Cardiac muscle cell (in vitro differentiated cells and primary cell): ENCODE measurements around the gene ZC3H4. TPM values are rescaled to one million over a fixed set of nuclear protein-coding genes. Genes with fewer than 3 reads are reported as not detected.

Experiments
- DNase-seq, 2 donors: peaks; one replicate each; pipeline versions ENCODE4 v3.0.0 to v3.0.0-alpha.2; 2010 to 2017; ENCODE audit warnings: low read depth in 1 of 2, low spot score in 1 of 2
- H3K27ac ChIP-seq: fragments of 200-600 bp; sonication (generic); 2 replicates; pipeline ENCODE4 v1.5.1; 2016
- H3K27me3 ChIP-seq: fragments of 200-600 bp; sonication (generic); 2 replicates; pipeline ENCODE4 v1.6.0; 2016; ENCODE audit warnings: control low read depth
- H3K36me3 ChIP-seq: fragments of 200-600 bp; sonication (generic); 2 replicates; pipeline ENCODE4 v1.5.1; 2016; ENCODE audit warnings: control low read depth
- H3K4me1 ChIP-seq: fragments of 200-600 bp; sonication (generic); 2 replicates; pipeline ENCODE4 v1.8.1; 2017; ENCODE audit warnings: low read depth, mild to moderate bottlenecking, mixed run types
- H3K4me3 ChIP-seq: fragments of 200-600 bp; sonication (generic); 2 replicates; pipeline ENCODE4 v1.5.1; 2016; ENCODE audit warnings: mild to moderate bottlenecking
- H3K9me3 ChIP-seq: fragments of 200-600 bp; sonication (generic); 2 replicates; pipeline ENCODE4 v1.5.1; 2017; ENCODE audit warnings: low read depth, mild to moderate bottlenecking, control low read depth
- polyA plus RNA-seq: library from polyadenylated mRNA; unstranded; fragments of >200 nt; fragmentation: Nextera tagmentation; extraction: Ambion mirVana; gene quantifications from 2 replicates; pipeline ENCODE4 v1.2.1, GENCODE V29; 2016
- total RNA-seq: library from RNA; depleted of rRNA; stranded (reverse); fragments of >200 nt; gene quantifications from 2 replicates; pipeline ENCODE4 v1.2.3, GENCODE V29; 2016
- TF ChIP-seq, protein P1 (sequence below): IDR thresholded peaks from 2 replicates; pipeline ENCODE4 v1.5.1; 2012; ENCODE audit warnings: low read depth, mild to moderate bottlenecking, low read length

The ZC3H4 gene
- total and polyA plus RNA-seq, 2 experiments from 2014 or later = 5.0 to 34.6 TPM

DNA sequence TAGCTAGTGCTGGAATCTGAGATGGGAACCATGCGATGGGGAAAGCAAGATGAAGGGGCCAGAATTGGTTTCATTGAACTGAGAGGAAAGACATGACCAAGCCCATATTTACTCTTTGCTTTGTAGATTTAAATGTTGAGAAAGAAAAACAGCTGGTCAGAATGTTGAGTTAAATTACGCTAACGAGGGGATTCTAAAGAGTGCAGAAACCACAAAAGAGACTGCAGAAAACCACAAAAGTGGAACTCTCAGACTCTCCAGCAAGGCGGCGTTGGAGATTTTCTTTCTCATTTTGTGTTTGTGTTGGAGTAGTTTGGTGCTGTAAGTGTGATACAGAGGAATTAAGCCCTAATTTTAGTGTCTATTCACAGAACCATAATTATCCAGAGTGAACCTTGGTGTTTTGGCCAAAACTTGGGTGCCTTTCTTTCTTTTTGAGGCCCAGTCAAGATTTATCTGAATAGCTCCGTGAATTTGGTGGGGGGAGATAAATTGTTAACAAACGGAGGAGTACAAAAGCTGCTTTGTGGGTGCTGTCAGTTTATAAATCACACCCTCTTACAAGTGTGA lies 43.4 kb upstream of the ZC3H4 start:
- Histone ChIP-seq H3K36me3 (peaks cover 24% of the 10 kb centered on the region), H3K9me3 (no peaks in the 10 kb centered on the region), H3K27me3 (no peaks in the 10 kb centered on the region), H3K27ac (peak overlapping the region; percentile 99), H3K4me3 (no peak overlapping the region), H3K4me1 (peaks cover 26% of the 10 kb centered on the region)
- TF ChIP-seq, protein P1, sequence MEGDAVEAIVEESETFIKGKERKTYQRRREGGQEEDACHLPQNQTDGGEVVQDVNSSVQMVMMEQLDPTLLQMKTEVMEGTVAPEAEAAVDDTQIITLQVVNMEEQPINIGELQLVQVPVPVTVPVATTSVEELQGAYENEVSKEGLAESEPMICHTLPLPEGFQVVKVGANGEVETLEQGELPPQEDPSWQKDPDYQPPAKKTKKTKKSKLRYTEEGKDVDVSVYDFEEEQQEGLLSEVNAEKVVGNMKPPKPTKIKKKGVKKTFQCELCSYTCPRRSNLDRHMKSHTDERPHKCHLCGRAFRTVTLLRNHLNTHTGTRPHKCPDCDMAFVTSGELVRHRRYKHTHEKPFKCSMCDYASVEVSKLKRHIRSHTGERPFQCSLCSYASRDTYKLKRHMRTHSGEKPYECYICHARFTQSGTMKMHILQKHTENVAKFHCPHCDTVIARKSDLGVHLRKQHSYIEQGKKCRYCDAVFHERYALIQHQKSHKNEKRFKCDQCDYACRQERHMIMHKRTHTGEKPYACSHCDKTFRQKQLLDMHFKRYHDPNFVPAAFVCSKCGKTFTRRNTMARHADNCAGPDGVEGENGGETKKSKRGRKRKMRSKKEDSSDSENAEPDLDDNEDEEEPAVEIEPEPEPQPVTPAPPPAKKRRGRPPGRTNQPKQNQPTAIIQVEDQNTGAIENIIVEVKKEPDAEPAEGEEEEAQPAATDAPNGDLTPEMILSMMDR = no peak
- peak in 1 of 2 donors; percentile 46 for DNase-seq

DNA sequence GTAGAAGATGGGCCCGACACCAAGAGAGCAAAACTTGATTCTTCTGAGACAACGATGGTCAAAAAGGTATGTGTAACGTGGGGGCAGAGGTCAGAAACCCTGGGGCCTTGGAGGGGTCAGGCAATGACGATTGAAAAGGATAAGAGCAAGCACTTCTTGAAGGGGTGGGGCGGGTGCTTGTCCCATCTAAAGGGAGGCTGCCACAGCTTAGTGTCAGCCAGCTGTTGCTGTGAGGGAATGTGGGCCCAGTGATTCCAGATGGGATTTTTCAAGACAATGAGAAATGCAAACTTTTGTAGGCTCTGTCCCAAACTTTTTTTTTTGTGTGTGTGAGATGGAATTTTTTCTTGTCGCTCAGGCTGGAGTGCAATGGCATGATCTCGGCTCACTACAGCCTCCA lies 41.6 kb upstream of the ZC3H4 start:
- Histone ChIP-seq H3K9me3 (no peaks in the 10 kb centered on the region), H3K27me3 (no peaks in the 10 kb centered on the region), H3K4me1 (peaks cover 31% of the 10 kb centered on the region), H3K36me3 (peaks cover 33% of the 10 kb centered on the region), H3K4me3 (no peak overlapping the region), H3K27ac (no peak overlapping the region)
- peak in 1 of 2 donors; percentile 53 for DNase-seq
- TF ChIP-seq, protein P1 = no peak

DNA sequence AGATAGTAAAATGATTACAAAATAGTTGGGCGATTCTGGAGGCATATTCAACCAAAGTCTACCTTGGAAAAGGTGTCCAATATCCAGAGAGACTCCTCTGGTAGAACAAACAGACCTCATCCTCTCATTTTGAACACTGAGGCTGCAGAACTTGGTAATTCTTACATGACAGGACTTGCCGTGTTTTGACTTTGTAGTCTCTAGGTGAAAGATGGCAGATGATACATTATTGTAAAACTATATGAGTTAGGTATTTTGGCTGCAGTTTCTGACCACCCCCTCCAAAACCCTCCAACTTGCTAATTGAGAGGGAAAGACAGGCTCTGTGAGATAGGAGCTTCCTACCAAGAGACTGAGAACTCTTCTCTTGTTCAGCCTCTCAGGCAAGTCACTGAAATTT lies 39.7 kb upstream of the ZC3H4 start:
- peaks cover 29% of the 10 kb centered on the region for H3K4me1 ChIP-seq
- no peaks in the 10 kb centered on the region for H3K27me3 ChIP-seq
- H3K4me3 ChIP-seq = no peak overlapping the region
- peaks cover 34% of the 10 kb centered on the region for H3K36me3 ChIP-seq
- no peak for DNase-seq
- H3K9me3 ChIP-seq = no peaks in the 10 kb centered on the region
- peak overlapping the region; percentile 23 for H3K27ac ChIP-seq
- TF ChIP-seq, protein P1 = no peak

DNA sequence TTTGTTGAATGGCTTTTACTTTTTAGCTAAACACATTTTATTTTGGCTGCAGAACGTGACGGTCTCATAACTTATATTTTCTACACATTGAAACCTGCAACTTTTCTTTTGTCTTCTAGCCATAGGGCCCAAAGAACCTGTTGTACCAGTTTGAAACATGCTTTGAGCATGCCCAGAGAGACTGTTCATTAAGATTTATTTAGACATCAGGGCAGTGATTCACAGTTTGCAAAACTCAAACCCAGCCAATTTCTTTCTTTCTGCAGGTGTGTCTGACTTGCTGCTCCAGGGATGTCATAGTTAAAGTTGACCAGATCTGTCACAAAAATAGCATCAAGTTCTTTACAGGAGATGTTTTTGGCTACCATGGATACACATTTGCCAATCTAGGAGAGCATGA lies 39.1 kb upstream of the ZC3H4 start:
- Histone ChIP-seq H3K4me3 (no peak overlapping the region), H3K36me3 (peaks cover 31% of the 10 kb centered on the region), H3K4me1 (peaks cover 23% of the 10 kb centered on the region), H3K27ac (peak overlapping the region; percentile 78), H3K9me3 (no peaks in the 10 kb centered on the region), H3K27me3 (no peaks in the 10 kb centered on the region)
- DNase-seq = no peak
- TF ChIP-seq, protein P1 = no peak

DNA sequence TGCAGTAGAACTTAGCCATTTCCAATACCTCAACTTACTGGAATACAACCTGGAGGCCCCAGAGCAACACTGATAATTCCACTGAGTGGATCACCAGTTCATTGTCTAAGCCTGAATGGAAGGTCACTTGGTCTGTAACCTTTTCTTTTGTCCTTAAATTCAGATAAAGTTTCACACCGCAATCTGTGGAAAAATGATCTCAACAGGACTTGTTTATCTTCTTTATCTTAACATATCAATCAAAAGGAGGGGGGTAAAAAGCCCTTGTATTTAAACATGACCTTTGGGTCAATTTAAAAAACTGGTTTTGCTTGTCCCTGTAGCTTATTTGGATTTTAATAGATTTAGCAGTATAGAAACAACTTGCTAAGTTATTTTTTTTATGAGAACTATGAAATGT lies 38.6 kb upstream of the ZC3H4 start:
- H3K4me3 ChIP-seq = no peak overlapping the region
- peaks cover 31% of the 10 kb centered on the region for H3K36me3 ChIP-seq
- H3K4me1 ChIP-seq = peaks cover 20% of the 10 kb centered on the region
- no peaks in the 10 kb centered on the region for H3K9me3 ChIP-seq
- peak overlapping the region; percentile 78 for H3K27ac ChIP-seq
- DNase-seq = no peak
- no peaks in the 10 kb centered on the region for H3K27me3 ChIP-seq
- TF ChIP-seq, protein P1 = no peak
